Testis (tissue), 3 donors: Measurements from ENCODE around the gene IL22RA1. TPM values are rescaled to one million over a fixed set of nuclear protein-coding genes. Genes with fewer than 3 reads are reported as not detected.

ENCODE experiments used
- DNase-seq: peaks from one replicate; pipeline ENCODE4 v3.0.0-alpha.2; 2019
- H3K27ac ChIP-seq, 2 donors: fragments of 200-600 bp; sonication (generic); one replicate each; pipeline ENCODE4 v1.5.1; 2019
- H3K27me3 ChIP-seq: fragments of 200-600 bp; sonication (generic); one replicate; pipeline ENCODE4 v1.5.1; 2019
- H3K36me3 ChIP-seq: fragments of 200-600 bp; sonication (generic); one replicate; pipeline ENCODE4 v1.5.1; 2017; ENCODE audit warnings: low read depth; ENCODE audit errors: missing control alignments
- H3K4me1 ChIP-seq: fragments of 200-600 bp; sonication (generic); one replicate; pipeline ENCODE4 v1.5.1; 2019
- H3K4me3 ChIP-seq, 2 donors: fragments of 200-600 bp; sonication (generic); one replicate each; pipeline ENCODE4 v1.5.1; 2017 to 2019
- H3K9me3 ChIP-seq: fragments of 200-600 bp; sonication (generic); one replicate; pipeline ENCODE4 v1.5.1; 2017
- POLR2A ChIP-seq: fragments of 450-650 bp; IDR thresholded peaks from one replicate; pipeline ENCODE4 v1.6.1; 2017; ENCODE audit warnings: antibody characterized with exemption, mild to moderate bottlenecking, moderate library complexity
- WGBS, 2 donors: methylation state at CpG; one replicate each; pipeline ENCODE4 v1.1.5; 2018; 5-methylcytosine and 5-hydroxymethylcytosine counted together
- intact Hi-C: fragments of 100-400 bp; cut with DNase I; formaldehyde crosslinking; loops from one replicate; pipeline ENCODE4 v1.15.1; 2023; ENCODE audit warnings: low total_unique reads
- polyA plus RNA-seq: library from polyadenylated mRNA; stranded (reverse); fragments of 350-450 nt; fragmentation: Illumina TruSeq; extraction: RNeasy Lipid Tissue Mini Kit (QIAGEN cat#74804); gene quantifications from one replicate; pipeline ENCODE4 v1.2.3, GENCODE V29; 2014; ENCODE audit warnings: low read depth, low replicate concordance; ENCODE audit not compliant: insufficient read depth
- total RNA-seq, 2 donors: library from RNA; depleted of rRNA; stranded (reverse); fragments of >200 nt; gene quantifications; one replicate each; pipeline ENCODE4 v1.2.3, GENCODE V29; 2016
- TF ChIP-seq, protein P1 (sequence below), 3 experiments: fragments of 450-650 bp in 2 of 3; fragments of 200-600 bp in 1 of 3; sonication (generic) in 1 of 3; IDR thresholded peaks; one replicate each; pipeline ENCODE4 v1.5.1; 2016 to 2019; ENCODE audit warnings: antibody characterized with exemption in 3 of 3, mild to moderate bottlenecking in 2 of 3, moderate library complexity in 1 of 3

IL22RA1 gene
- total and polyA plus RNA-seq, 3 donors from 2014 or later: 0.31 to 0.95 (median 0.93) TPM

DNA sequence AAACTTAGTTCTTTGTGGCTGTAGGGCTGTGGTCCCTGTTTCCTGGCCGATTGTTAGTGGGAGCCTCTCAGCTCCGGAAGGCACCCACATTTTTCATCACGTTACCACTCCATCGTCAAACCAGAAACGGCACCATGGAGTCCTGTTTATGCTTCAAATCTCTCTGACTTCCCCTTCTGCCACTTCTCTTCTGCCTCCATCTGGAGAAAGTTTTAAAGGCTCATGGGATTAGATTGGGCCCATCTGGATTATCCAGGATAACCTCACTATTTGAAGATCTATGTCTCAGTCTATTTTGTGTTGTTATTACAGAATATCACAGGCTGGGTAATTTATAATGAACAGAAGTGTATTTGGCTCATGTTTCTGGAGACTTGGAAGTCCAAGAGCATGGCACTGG lies 19.3 kb upstream of the IL22RA1 start:
- no peak for TF ChIP-seq POLR2A
- TF ChIP-seq, protein P1, sequence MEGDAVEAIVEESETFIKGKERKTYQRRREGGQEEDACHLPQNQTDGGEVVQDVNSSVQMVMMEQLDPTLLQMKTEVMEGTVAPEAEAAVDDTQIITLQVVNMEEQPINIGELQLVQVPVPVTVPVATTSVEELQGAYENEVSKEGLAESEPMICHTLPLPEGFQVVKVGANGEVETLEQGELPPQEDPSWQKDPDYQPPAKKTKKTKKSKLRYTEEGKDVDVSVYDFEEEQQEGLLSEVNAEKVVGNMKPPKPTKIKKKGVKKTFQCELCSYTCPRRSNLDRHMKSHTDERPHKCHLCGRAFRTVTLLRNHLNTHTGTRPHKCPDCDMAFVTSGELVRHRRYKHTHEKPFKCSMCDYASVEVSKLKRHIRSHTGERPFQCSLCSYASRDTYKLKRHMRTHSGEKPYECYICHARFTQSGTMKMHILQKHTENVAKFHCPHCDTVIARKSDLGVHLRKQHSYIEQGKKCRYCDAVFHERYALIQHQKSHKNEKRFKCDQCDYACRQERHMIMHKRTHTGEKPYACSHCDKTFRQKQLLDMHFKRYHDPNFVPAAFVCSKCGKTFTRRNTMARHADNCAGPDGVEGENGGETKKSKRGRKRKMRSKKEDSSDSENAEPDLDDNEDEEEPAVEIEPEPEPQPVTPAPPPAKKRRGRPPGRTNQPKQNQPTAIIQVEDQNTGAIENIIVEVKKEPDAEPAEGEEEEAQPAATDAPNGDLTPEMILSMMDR (IDR thresholded peaks at IDR 0.05): no peak
- 90 to 93% methylated on average over 5 of the region's 5 CpGs for WGBS, 2 donors
- no peaks in the 10 kb centered on the region for H3K4me1 ChIP-seq

DNA sequence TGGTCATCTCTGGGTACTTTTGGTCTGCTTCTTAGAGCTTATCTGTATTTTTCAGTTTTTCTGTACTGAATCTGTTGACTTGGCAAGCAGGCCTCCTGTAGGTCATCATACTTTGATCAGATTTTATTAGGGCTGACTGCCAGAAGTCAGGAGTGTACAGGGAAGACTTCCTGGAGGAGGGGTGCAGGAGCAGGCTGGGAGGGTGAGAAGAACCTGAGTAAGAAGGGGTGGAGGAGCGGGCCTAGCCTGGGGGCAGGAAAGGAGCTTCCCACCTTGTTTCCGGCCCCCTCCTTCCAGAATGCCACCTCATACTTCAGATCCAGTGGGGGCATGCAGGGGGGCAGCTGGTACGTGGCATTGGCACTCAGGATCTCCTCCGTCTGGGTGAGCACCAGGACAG lies 18.3 kb upstream of the IL22RA1 start:
- intact Hi-C loops: no loop called here
- Histone ChIP-seq H3K27me3 (no peaks in the 10 kb centered on the region), H3K36me3 (no peaks in the 10 kb centered on the region), H3K4me3 (no peak overlapping the region), H3K27ac (no peak overlapping the region), H3K4me1 (no peaks in the 10 kb centered on the region), H3K9me3 (no peaks in the 10 kb centered on the region)
- no peak for DNase-seq
- TF ChIP-seq, protein P1 (IDR thresholded peaks at IDR 0.05): no peak
- TF ChIP-seq POLR2A: no peak
- WGBS, 2 donors: 90 to 96% methylated on average over 3 to 4 of the region's 4 CpGs

More for the DNA sequence above, 19.3 kb upstream of the IL22RA1 start:
- no peaks in the 10 kb centered on the region for H3K36me3 ChIP-seq
- no peaks in the 10 kb centered on the region for H3K9me3 ChIP-seq
- no peak overlapping the region for H3K27ac ChIP-seq
- H3K27me3 ChIP-seq: no peaks in the 10 kb centered on the region
- intact Hi-C loops: no loop called here
- no peak for DNase-seq
- H3K4me3 ChIP-seq: no peak overlapping the region

DNA sequence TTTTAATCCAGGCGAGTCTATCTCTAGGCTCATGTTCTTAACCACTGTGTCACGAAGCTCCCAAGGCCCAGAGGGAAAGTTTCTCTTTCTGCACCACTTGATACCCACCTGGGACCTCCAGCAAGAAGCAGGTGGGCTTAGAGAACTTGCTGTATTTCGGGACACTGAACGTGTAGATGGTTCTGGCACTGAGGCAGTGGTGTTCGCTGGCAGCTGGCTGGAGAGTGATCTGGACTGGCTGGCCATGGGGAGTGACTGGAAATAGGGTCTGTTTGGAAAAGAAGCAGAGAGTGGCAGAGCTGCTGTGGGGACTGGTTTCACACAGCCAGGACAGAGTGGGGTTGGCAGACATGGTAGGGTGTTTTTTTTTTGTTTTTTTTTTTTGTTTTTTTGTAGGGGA lies 16.4 kb upstream of the IL22RA1 start:
- H3K36me3 ChIP-seq: no peaks in the 10 kb centered on the region
- no peak for DNase-seq
- H3K9me3 ChIP-seq: no peaks in the 10 kb centered on the region
- no peaks in the 10 kb centered on the region for H3K27me3 ChIP-seq
- no peak overlapping the region for H3K27ac ChIP-seq
- no peak overlapping the region for H3K4me3 ChIP-seq
- intact Hi-C loops: no loop called here
- H3K4me1 ChIP-seq: no peaks in the 10 kb centered on the region
- WGBS, 2 donors: 91 to 94% methylated on average over 5 of the region's 5 CpGs
- TF ChIP-seq, protein P1 (IDR thresholded peaks at IDR 0.05): no peak
- no peak for TF ChIP-seq POLR2A

DNA sequence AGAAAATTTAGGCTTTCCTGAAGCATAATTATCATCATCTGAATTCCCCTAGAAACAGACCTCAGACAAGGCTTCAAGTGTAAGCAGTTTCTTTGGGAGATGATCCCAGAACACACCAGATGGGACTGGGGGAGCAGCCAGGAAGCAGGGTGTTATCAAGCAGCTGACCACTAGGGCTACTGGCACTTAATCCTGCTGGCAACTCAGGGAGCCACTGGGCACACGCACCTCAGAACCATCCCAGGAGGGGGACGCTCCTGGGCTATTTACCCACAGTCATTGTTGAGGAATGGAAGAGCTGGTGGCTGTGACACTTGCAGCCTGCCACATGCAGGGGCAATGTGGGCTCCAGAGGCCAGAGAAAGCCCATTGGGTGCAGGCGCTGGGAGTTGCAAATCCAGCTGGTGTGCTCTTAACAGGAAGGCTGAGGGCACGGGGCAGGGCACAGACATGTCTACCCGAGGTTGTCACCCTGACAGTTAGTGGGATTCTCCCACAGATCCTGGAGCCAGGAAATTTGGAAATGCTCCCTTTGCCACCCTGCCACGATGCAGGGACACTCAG lies 15.1 kb upstream of the IL22RA1 start:
- H3K9me3 ChIP-seq: no peaks in the 10 kb centered on the region
- no peak overlapping the region for H3K4me3 ChIP-seq
- WGBS, 2 donors: 84 to 86% methylated on average over 6 of the region's 6 CpGs
- intact Hi-C loops: no loop called here
- no peak overlapping the region for H3K27ac ChIP-seq
- TF ChIP-seq, protein P1 (IDR thresholded peaks at IDR 0.05): peak in 1 of 3 experiments; percentile 8
- no peak for TF ChIP-seq POLR2A
- DNase-seq: no peak
- H3K4me1 ChIP-seq: no peaks in the 10 kb centered on the region
- H3K27me3 ChIP-seq: no peaks in the 10 kb centered on the region
- H3K36me3 ChIP-seq: no peaks in the 10 kb centered on the region
